Medulla oblongata (tissue), 1 donor: Measurements from ENCODE around the gene NCEH1.
A peak's percentile ranks its signal among the peaks of the same experiment; 100 is the strongest.
"Not testable (repeated sequence)": the region's sequence is repeated elsewhere in the genome, so short reads cannot be mapped to it uniquely, and the experiment has no call there.

ENCODE experiments used
- DNase-seq: peaks from one replicate; pipeline ENCODE4 v3.0.0-alpha.2; 2015; ENCODE audit errors: extremely low spot score

NCEH1 gene

GRCh38 chr3:172676196-172676922, 34.5 kb downstream of the NCEH1 start:
- DNase-seq: no peak

- DNase-seq: peak; percentile 59
Measured at GRCh38 chr3:172675441-172676193, 35.2 kb downstream of the NCEH1 start.

- DNase-seq: peak; percentile 44
Measured at GRCh38 chr3:172673210-172673679, 37.6 kb downstream of the NCEH1 start.

- no peak for DNase-seq
Measured at GRCh38 chr3:172669021-172669420, 41.8 kb downstream of the NCEH1 start.

GRCh38 chr3:172666873-172667694, 43.8 kb downstream of the NCEH1 start:
- peak; percentile 92 for DNase-seq

- DNase-seq: no peak
Measured at GRCh38 chr3:172666181-172666872, 44.5 kb downstream of the NCEH1 start.

GRCh38 chr3:172665510-172665909, 45.4 kb downstream of the NCEH1 start:
- not testable (repeated sequence) for DNase-seq

- not testable (repeated sequence) for DNase-seq
Measured at GRCh38 chr3:172660421-172660820, 50.4 kb downstream of the NCEH1 start.

- no peak for DNase-seq
Measured at GRCh38 chr3:172659246-172660002, 51.4 kb downstream of the NCEH1 start.

- DNase-seq: no peak
Measured at GRCh38 chr3:172658344-172659245, 52.3 kb downstream of the NCEH1 start.

GRCh38 chr3:172656602-172657001, 54.3 kb downstream of the NCEH1 start:
- DNase-seq: no peak

GRCh38 chr3:172655388-172655787, 55.5 kb downstream of the NCEH1 start:
- no peak for DNase-seq

GRCh38 chr3:172654470-172654869, 56.4 kb downstream of the NCEH1 start:
- DNase-seq: no peak

- peak; percentile 50 for DNase-seq
Measured at GRCh38 chr3:172653004-172653572, 57.8 kb downstream of the NCEH1 start.

GRCh38 chr3:172651936-172652625, 58.8 kb downstream of the NCEH1 start:
- DNase-seq: no peak

GRCh38 chr3:172649987-172650386, 60.9 kb downstream of the NCEH1 start:
- no peak for DNase-seq

GRCh38 chr3:172648747-172649146, 62.1 kb downstream of the NCEH1 start:
- no peak for DNase-seq

GRCh38 chr3:172647823-172648222, 63.0 kb downstream of the NCEH1 start:
- DNase-seq: no peak

- no peak for DNase-seq
Measured at GRCh38 chr3:172647080-172647479, 63.8 kb downstream of the NCEH1 start.
